GM23338 (cell line): ENCODE results near the gene SIGLEC9. TPM values are rescaled to one million over a fixed set of nuclear protein-coding genes. Genes with fewer than 3 reads are reported as not detected.

Experiments
- ATAC-seq: fragments of 200-7000 bp; cut with Tn5 transposase; 3 replicates; pipeline ENCODE4 v1.9.1; 2020
- DNase-seq: peaks from one replicate; pipeline ENCODE4 v3.0.0-alpha.2; 2015; ENCODE audit warnings: low spot score
- H2AFZ ChIP-seq: fragments of 200-600 bp; sonication (generic); 2 replicates; pipeline ENCODE4 v1.8.0; 2016; ENCODE audit warnings: antibody characterized with exemption, mild to moderate bottlenecking, moderate library complexity
- H3F3A ChIP-seq: fragments of 200-600 bp; sonication (generic); replicated peaks from 2 replicates; pipeline ENCODE4 v1.8.0; 2017; ENCODE audit warnings: antibody characterized with exemption, mixed run types, low read depth
- H3K27ac ChIP-seq: fragments of 200-600 bp; sonication (generic); 2 replicates; pipeline ENCODE4 v1.6.1; 2016; ENCODE audit warnings: low read depth
- H3K27me3 ChIP-seq: fragments of 200-600 bp; sonication (generic); 2 replicates; pipeline ENCODE4 v1.8.0; 2016; ENCODE audit warnings: mild to moderate bottlenecking, mixed run types, moderate library complexity; ENCODE audit not compliant: insufficient read depth
- H3K36me3 ChIP-seq: fragments of 200-600 bp; sonication (generic); 2 replicates; pipeline ENCODE4 v1.8.0; 2016; ENCODE audit warnings: mild to moderate bottlenecking; ENCODE audit not compliant: insufficient read depth
- H3K4me1 ChIP-seq: fragments of 200-600 bp; sonication (generic); 2 replicates; pipeline ENCODE4 v1.8.0; 2016; ENCODE audit warnings: mild to moderate bottlenecking, moderate library complexity; ENCODE audit not compliant: insufficient read depth
- H3K4me2 ChIP-seq: fragments of 200-600 bp; sonication (generic); 2 replicates; pipeline ENCODE4 v1.7.1; 2017; ENCODE audit warnings: mixed run types
- H3K4me3 ChIP-seq: fragments of 200-600 bp; sonication (generic); 2 replicates; pipeline ENCODE4 v1.6.1; 2016; ENCODE audit warnings: mixed run types
- H3K79me2 ChIP-seq: fragments of 200-600 bp; sonication (generic); replicated peaks from 2 replicates; pipeline ENCODE4 v1.8.0; 2017; ENCODE audit warnings: mild to moderate bottlenecking; ENCODE audit not compliant: insufficient read depth
- H3K9me2 ChIP-seq: fragments of 200-600 bp; sonication (generic); 2 replicates; pipeline ENCODE4 v1.8.0; 2017; ENCODE audit not compliant: insufficient read depth
- H4K20me1 ChIP-seq: fragments of 200-600 bp; sonication (generic); replicated peaks from 2 replicates; pipeline ENCODE4 v1.8.0; 2017; ENCODE audit warnings: mild to moderate bottlenecking; ENCODE audit not compliant: insufficient read depth
- H3K27ac Mint-ChIP-seq: 2 replicates; pipeline ENCODE4 v1.8.0; 2020; ENCODE audit warnings: inconsistent platforms, mild to moderate bottlenecking, moderate library complexity, mixed read lengths
- H3K27me3 Mint-ChIP-seq: 3 replicates; pipeline ENCODE4 v1.8.0; 2022; ENCODE audit warnings: low read depth, mild to moderate bottlenecking, moderate library complexity, mixed read lengths, inconsistent platforms; ENCODE audit not compliant: insufficient read depth, poor library complexity
- H3K36me3 Mint-ChIP-seq: 3 replicates; pipeline ENCODE4 v1.8.0; 2021; ENCODE audit warnings: low read depth, mild to moderate bottlenecking, inconsistent platforms, moderate library complexity, mixed read lengths
- H3K4me1 Mint-ChIP-seq: 3 replicates; pipeline ENCODE4 v1.8.0; 2020; ENCODE audit warnings: mild to moderate bottlenecking, inconsistent platforms, mixed read lengths
- H3K4me3 Mint-ChIP-seq: 3 replicates; pipeline ENCODE4 v1.8.0; 2021; ENCODE audit warnings: moderate library complexity, mild to moderate bottlenecking, inconsistent platforms, mixed read lengths
- H3K9me3 Mint-ChIP-seq: 3 replicates; pipeline ENCODE4 v1.8.0; 2020; ENCODE audit warnings: moderate library complexity, mild to moderate bottlenecking, inconsistent platforms, mixed read lengths
- CREB1 ChIP-seq: fragments of 250-450 bp; sonication (Bioruptor Pico); IDR thresholded peaks from 2 replicates; pipeline ENCODE4 v1.5.0; 2020; ENCODE audit warnings: low read depth, mild to moderate bottlenecking, moderate library complexity
- EZH2 ChIP-seq: fragments of 200-600 bp; sonication (generic); IDR thresholded peaks from one replicate; pipeline ENCODE4 v1.8.0; 2017; ENCODE audit warnings: antibody characterized with exemption, mild to moderate bottlenecking, low read depth; ENCODE audit not compliant: unreplicated experiment
- EZH2phosphoT487 ChIP-seq: fragments of 200-600 bp; sonication (generic); IDR thresholded peaks from one replicate; pipeline ENCODE4 v1.8.1; 2018; ENCODE audit warnings: antibody characterized with exemption; ENCODE audit not compliant: unreplicated experiment
- POLR2AphosphoS5 ChIP-seq: IDR thresholded peaks from 2 replicates; pipeline ENCODE4 v1.6.1; 2016; ENCODE audit warnings: antibody characterized with exemption, low read depth
- ZNF114 ChIP-seq: fragments of 250-450 bp; sonication (Bioruptor Pico); IDR thresholded peaks from 2 replicates; pipeline ENCODE4 v1.5.0; 2020; ENCODE audit warnings: mild to moderate bottlenecking, moderate library complexity
- ZNF331 ChIP-seq: fragments of 250-450 bp; sonication (Bioruptor Pico); IDR thresholded peaks from 2 replicates; pipeline ENCODE4 v1.5.0; 2020; ENCODE audit warnings: low read depth, mild to moderate bottlenecking, moderate library complexity
- polyA plus RNA-seq: library from polyadenylated mRNA; unstranded; fragments of >200 nt; fragmentation: Nextera tagmentation; extraction: Ambion mirVana; gene quantifications from 2 replicates; pipeline ENCODE4 v1.2.1, GENCODE V29; 2016
- total RNA-seq: library from RNA; depleted of rRNA; stranded (reverse); fragments of >200 nt; shearing (Covaris generic); gene quantifications from 2 replicates; pipeline ENCODE4 v1.2.3, GENCODE V29; 2014
- TF ChIP-seq, protein P1 (sequence below): IDR thresholded peaks from 2 replicates; pipeline ENCODE4 v1.6.1; 2016; ENCODE audit warnings: antibody characterized with exemption
- TF ChIP-seq, protein P2 (sequence below): fragments of 250-450 bp; sonication (Bioruptor Pico); IDR thresholded peaks from 2 replicates; pipeline ENCODE4 v1.5.0; 2020; ENCODE audit warnings: mild to moderate bottlenecking, moderate library complexity
- TF ChIP-seq, protein P3 (sequence below): IDR thresholded peaks from one replicate; pipeline ENCODE4 v1.6.1; 2018; ENCODE audit warnings: antibody characterized with exemption; ENCODE audit not compliant: unreplicated experiment
- TF ChIP-seq, protein P4 (sequence below), 2 experiments: fragments of 200-600 bp in 1 of 2; sonication (generic) in 1 of 2; conservative IDR thresholded peaks; 2 replicates each; pipeline versions ENCODE4 v1.5.1 to v1.6.1; 2016 to 2017; ENCODE audit warnings: antibody characterized with exemption in 2 of 2, low read depth in 2 of 2, mild to moderate bottlenecking in 2 of 2, moderate library complexity in 1 of 2

The SIGLEC9 gene
- total and polyA plus RNA-seq, 2 experiments from 2014 or later = not detected

- TF ChIP-seq, protein P1, sequence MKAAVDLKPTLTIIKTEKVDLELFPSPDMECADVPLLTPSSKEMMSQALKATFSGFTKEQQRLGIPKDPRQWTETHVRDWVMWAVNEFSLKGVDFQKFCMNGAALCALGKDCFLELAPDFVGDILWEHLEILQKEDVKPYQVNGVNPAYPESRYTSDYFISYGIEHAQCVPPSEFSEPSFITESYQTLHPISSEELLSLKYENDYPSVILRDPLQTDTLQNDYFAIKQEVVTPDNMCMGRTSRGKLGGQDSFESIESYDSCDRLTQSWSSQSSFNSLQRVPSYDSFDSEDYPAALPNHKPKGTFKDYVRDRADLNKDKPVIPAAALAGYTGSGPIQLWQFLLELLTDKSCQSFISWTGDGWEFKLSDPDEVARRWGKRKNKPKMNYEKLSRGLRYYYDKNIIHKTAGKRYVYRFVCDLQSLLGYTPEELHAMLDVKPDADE = no peak
- no peak for TF ChIP-seq EZH2
- TF ChIP-seq POLR2AphosphoS5 = no peak
- no peak for TF ChIP-seq EZH2phosphoT487
- TF ChIP-seq, protein P2, sequence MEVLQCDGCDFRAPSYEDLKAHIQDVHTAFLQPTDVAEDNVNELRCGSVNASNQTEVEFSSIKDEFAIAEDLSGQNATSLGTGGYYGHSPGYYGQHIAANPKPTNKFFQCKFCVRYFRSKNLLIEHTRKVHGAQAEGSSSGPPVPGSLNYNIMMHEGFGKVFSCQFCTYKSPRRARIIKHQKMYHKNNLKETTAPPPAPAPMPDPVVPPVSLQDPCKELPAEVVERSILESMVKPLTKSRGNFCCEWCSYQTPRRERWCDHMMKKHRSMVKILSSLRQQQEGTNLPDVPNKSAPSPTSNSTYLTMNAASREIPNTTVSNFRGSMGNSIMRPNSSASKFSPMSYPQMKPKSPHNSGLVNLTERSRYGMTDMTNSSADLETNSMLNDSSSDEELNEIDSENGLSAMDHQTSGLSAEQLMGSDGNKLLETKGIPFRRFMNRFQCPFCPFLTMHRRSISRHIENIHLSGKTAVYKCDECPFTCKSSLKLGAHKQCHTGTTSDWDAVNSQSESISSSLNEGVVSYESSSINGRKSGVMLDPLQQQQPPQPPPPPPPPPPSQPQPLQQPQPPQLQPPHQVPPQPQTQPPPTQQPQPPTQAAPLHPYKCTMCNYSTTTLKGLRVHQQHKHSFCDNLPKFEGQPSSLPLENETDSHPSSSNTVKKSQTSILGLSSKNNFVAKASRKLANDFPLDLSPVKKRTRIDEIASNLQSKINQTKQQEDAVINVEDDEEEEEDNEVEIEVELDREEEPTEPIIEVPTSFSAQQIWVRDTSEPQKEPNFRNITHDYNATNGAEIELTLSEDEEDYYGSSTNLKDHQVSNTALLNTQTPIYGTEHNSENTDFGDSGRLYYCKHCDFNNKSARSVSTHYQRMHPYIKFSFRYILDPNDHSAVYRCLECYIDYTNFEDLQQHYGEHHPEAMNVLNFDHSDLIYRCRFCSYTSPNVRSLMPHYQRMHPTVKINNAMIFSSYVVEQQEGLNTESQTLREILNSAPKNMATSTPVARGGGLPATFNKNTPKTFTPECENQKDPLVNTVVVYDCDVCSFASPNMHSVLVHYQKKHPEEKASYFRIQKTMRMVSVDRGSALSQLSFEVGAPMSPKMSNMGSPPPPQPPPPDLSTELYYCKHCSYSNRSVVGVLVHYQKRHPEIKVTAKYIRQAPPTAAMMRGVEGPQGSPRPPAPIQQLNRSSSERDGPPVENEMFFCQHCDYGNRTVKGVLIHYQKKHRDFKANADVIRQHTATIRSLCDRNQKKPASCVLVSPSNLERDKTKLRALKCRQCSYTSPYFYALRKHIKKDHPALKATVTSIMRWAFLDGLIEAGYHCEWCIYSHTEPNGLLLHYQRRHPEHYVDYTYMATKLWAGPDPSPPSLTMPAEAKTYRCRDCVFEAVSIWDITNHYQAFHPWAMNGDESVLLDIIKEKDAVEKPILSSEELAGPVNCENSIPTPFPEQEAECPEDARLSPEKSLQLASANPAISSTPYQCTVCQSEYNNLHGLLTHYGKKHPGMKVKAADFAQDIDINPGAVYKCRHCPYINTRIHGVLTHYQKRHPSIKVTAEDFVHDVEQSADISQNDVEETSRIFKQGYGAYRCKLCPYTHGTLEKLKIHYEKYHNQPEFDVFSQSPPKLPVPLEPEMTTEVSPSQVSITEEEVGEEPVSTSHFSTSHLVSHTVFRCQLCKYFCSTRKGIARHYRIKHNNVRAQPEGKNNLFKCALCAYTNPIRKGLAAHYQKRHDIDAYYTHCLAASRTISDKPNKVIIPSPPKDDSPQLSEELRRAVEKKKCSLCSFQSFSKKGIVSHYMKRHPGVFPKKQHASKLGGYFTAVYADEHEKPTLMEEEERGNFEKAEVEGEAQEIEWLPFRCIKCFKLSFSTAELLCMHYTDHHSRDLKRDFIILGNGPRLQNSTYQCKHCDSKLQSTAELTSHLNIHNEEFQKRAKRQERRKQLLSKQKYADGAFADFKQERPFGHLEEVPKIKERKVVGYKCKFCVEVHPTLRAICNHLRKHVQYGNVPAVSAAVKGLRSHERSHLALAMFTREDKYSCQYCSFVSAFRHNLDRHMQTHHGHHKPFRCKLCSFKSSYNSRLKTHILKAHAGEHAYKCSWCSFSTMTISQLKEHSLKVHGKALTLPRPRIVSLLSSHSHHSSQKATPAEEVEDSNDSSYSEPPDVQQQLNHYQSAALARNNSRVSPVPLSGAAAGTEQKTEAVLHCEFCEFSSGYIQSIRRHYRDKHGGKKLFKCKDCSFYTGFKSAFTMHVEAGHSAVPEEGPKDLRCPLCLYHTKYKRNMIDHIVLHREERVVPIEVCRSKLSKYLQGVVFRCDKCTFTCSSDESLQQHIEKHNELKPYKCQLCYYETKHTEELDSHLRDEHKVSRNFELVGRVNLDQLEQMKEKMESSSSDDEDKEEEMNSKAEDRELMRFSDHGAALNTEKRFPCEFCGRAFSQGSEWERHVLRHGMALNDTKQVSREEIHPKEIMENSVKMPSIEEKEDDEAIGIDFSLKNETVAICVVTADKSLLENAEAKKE = no peak
Observed at GRCh38 chr19:51124216-51124615, 490 bp upstream of the SIGLEC9 start (continued).

- H4K20me1 ChIP-seq = no peaks in the 10 kb centered on the region
- H3K9me2 ChIP-seq = no peaks in the 10 kb centered on the region
- Mint-ChIP-seq H3K4me3 (no peak overlapping the region), H3K36me3 (no peaks in the 10 kb centered on the region; the same call in 2 of the 3 replicates), H3K27me3 (peaks cover 22% of the 10 kb centered on the region), H3K27ac (no peak overlapping the region), H3K9me3 (no peaks in the 10 kb centered on the region; the same call in 1 of the 3 replicates), H3K4me1 (no peaks in the 10 kb centered on the region)
- DNase-seq (no peak), ATAC-seq (no peak)
- H3K4me3 ChIP-seq = no peak overlapping the region
- H3F3A ChIP-seq = no peaks in the 10 kb centered on the region
- no peaks in the 10 kb centered on the region for H3K4me1 ChIP-seq
- no peaks in the 10 kb centered on the region for H3K27me3 ChIP-seq
- H3K79me2 ChIP-seq = no peaks in the 10 kb centered on the region
- no peak overlapping the region for H3K27ac ChIP-seq
- no peak overlapping the region for H2AFZ ChIP-seq
- TF ChIP-seq, protein P3, sequence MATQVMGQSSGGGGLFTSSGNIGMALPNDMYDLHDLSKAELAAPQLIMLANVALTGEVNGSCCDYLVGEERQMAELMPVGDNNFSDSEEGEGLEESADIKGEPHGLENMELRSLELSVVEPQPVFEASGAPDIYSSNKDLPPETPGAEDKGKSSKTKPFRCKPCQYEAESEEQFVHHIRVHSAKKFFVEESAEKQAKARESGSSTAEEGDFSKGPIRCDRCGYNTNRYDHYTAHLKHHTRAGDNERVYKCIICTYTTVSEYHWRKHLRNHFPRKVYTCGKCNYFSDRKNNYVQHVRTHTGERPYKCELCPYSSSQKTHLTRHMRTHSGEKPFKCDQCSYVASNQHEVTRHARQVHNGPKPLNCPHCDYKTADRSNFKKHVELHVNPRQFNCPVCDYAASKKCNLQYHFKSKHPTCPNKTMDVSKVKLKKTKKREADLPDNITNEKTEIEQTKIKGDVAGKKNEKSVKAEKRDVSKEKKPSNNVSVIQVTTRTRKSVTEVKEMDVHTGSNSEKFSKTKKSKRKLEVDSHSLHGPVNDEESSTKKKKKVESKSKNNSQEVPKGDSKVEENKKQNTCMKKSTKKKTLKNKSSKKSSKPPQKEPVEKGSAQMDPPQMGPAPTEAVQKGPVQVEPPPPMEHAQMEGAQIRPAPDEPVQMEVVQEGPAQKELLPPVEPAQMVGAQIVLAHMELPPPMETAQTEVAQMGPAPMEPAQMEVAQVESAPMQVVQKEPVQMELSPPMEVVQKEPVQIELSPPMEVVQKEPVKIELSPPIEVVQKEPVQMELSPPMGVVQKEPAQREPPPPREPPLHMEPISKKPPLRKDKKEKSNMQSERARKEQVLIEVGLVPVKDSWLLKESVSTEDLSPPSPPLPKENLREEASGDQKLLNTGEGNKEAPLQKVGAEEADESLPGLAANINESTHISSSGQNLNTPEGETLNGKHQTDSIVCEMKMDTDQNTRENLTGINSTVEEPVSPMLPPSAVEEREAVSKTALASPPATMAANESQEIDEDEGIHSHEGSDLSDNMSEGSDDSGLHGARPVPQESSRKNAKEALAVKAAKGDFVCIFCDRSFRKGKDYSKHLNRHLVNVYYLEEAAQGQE = no peak
- TF ChIP-seq ZNF331 (CRISPR knock-in tag) (no peak), CREB1 (no peak), ZNF114 (no peak)
- TF ChIP-seq, protein P1 = no peak
- TF ChIP-seq, protein P4, sequence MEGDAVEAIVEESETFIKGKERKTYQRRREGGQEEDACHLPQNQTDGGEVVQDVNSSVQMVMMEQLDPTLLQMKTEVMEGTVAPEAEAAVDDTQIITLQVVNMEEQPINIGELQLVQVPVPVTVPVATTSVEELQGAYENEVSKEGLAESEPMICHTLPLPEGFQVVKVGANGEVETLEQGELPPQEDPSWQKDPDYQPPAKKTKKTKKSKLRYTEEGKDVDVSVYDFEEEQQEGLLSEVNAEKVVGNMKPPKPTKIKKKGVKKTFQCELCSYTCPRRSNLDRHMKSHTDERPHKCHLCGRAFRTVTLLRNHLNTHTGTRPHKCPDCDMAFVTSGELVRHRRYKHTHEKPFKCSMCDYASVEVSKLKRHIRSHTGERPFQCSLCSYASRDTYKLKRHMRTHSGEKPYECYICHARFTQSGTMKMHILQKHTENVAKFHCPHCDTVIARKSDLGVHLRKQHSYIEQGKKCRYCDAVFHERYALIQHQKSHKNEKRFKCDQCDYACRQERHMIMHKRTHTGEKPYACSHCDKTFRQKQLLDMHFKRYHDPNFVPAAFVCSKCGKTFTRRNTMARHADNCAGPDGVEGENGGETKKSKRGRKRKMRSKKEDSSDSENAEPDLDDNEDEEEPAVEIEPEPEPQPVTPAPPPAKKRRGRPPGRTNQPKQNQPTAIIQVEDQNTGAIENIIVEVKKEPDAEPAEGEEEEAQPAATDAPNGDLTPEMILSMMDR (conservative IDR thresholded peaks at IDR 0.05; ENCODE audit: low read depth in 2 of 2) = no peak
- H3K36me3 ChIP-seq = no peaks in the 10 kb centered on the region
- H3K4me2 ChIP-seq = no peak overlapping the region
Observed at GRCh38 chr19:51125421-51126075, 842 bp downstream of the SIGLEC9 start.
